Tibial nerve (tissue), 3 donors: ENCODE results near the gene ZNF182.

Experiments
- POLR2A ChIP-seq, 2 donors: fragments of 450-650 bp; IDR thresholded peaks; one replicate each; pipeline ENCODE4 v1.6.1; 2017; ENCODE audit warnings: antibody characterized with exemption in 2 of 2, mild to moderate bottlenecking in 2 of 2, moderate library complexity in 2 of 2
- TF ChIP-seq, protein P1 (sequence below), 5 experiments: fragments of 200-600 bp in 3 of 5; fragments of 450-650 bp in 2 of 5; sonication (generic) in 3 of 5; IDR thresholded peaks; one replicate each; pipeline ENCODE4 v1.5.1; 2016 to 2019; ENCODE audit warnings: antibody characterized with exemption in 5 of 5, mild to moderate bottlenecking in 3 of 5, moderate library complexity in 2 of 5

- TF ChIP-seq, protein P1, sequence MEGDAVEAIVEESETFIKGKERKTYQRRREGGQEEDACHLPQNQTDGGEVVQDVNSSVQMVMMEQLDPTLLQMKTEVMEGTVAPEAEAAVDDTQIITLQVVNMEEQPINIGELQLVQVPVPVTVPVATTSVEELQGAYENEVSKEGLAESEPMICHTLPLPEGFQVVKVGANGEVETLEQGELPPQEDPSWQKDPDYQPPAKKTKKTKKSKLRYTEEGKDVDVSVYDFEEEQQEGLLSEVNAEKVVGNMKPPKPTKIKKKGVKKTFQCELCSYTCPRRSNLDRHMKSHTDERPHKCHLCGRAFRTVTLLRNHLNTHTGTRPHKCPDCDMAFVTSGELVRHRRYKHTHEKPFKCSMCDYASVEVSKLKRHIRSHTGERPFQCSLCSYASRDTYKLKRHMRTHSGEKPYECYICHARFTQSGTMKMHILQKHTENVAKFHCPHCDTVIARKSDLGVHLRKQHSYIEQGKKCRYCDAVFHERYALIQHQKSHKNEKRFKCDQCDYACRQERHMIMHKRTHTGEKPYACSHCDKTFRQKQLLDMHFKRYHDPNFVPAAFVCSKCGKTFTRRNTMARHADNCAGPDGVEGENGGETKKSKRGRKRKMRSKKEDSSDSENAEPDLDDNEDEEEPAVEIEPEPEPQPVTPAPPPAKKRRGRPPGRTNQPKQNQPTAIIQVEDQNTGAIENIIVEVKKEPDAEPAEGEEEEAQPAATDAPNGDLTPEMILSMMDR (IDR thresholded peaks at IDR 0.05) = no peak
- no peak for TF ChIP-seq POLR2A (IDR thresholded peaks at IDR 0.05)
Observed at GRCh38 chrX:48028091-48028490, 24.3 kb upstream of the ZNF182 start.
